UCSD-AML1 (cell line): ENCODE measurements around the gene OR7C2.

Experiments used
- DNase-seq: peaks from one replicate; lab custom pipeline; 2025; ENCODE audit not compliant: unreplicated experiment; lab: John Stamatoyannopoulos, UW

Gene OR7C2

DNA sequence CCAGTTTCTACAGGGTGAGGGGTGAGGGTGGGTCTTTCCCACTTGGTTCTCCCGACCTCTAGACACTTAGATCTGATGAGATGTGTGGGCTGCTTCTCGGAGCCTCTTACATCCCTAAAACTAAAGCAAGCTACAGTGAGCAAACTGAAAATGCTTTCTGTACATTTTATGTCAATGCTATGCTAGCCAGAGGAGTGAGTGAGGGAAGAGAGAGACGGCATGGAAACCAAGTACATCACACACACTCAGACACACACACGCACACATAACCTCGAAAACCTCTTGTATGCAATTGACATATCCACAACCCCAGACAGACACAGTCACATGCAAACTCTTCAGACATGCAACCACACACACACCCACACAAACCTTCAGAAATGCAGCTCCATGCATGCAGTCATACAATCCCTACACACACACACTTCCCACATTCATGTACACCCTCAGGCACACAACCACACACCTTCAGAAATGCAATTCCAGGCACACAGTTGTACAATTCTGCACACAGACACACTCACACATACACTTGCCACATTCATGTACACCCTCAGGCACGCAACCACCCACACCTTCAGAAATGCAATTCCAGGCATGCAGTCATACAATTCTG lies 37.0 kb downstream of the OR7C2 start:
- DNase-seq, result no peak

DNA sequence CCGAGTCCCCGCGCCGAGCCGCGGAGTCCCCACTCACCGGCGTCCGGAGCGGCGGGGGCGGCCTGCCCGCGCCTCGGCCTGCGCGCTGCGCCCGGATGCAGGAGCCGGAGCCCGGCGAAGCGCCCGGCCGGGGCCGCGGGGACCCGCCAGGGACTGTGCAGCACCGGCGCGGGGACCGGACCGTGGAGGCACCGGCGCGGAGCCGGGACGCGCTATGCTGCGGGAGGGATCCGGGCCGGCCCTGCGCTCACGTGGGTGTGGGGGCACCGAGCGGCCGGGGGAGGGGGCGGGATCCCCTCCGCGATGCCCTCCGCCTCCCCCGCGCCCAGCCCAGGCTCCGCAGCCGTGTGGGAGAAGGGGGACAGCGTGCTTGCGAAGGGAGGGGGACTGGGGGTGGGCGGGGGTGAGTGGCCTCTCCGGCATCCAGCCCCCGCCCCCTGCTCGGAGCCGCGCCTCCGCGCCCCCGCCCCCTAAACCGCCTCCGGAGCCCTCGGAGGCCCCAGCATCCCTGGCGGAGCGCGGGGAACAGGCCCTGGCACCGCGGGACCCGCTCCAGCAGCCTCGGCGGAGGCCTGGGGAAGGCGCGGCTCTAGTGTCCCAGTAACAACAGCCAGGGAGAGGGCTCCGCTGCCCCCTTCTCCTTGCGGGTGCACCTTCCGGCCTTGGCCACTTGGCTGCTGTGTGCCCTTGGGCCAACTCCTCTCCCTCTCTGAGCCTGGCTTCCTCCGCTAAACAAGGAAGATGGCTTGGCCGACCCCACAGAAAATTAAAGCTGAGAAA lies 38.4 kb downstream of the OR7C2 start, which contains the start of gene SLC1A6:
TSS of gene SLC1A6 (minus strand) at position 389 of the 780 bp plus-strand sequence. CDS start 6,954 bp downstream, outside the sequence.
- no peak for DNase-seq

DNA sequence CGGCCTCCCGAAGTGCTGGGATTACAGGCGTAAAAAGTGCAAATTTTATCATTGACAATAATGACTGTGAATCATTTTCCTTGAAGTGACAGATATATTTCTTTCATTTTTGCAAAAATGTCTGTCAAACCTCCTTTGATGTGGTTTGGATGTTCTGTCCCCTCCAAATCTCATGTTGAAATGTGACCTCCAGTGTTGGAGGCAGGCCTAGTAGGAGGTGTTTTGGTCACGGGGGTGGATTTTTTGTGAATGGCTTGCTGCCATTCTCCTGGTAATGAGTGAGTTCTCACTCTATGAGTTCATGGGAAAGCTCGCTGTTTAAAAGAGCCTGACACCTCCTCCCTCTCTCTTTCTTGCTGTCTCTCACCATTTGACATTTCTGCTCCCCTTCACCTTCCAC lies 43.8 kb downstream of the OR7C2 start:
- no peak for DNase-seq
